Amniotic epithelial cell (primary cell): ENCODE data around the gene NOS1AP.

Source experiments
- DNase-seq: peaks from one replicate; pipeline ENCODE4 v3.0.0-alpha.2; 2010; ENCODE audit warnings: low read depth

Gene NOS1AP

DNA sequence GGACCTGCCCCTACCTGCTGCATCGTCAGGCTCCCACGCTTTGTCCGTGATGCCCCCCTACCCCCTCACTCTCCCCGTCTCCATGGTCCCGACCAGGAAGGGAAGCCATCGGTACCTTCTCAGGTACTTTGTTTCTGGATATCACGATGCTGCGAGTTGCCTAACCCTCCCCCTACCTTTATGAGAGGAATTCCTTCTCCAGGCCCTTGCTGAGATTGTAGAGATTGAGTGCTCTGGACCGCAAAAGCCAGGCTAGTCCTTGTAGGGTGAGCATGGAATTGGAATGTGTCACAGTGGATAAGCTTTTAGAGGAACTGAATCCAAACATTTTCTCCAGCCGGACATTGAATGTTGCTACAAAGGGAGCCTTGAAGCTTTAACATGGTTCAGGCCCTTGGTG, 298.3 kb downstream of the NOS1AP start:
- no peak for DNase-seq

DNA sequence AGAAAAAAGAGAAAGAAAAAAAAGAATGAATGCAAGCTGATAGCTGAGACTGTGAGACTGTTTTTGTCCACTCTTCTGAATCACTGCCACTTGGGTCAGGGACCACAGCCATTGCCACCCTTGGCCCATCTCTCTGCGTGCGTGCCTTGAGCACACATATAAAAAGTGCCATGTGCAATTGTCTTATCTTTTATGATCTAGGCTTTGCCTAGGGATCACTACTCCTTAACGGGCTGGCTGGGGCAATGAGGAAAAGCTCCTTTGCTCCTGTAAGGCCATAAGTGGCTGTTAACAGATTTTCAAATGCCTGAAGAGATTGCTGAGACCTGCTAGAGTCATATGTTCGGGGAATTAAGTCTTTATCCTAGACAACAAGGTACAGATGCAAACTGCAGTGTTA, 299.0 kb downstream of the NOS1AP start:
- no peak for DNase-seq

GRCh38 chr1:162369571-162369970, 300.1 kb downstream of the NOS1AP start:
- DNase-seq, result no peak

DNA sequence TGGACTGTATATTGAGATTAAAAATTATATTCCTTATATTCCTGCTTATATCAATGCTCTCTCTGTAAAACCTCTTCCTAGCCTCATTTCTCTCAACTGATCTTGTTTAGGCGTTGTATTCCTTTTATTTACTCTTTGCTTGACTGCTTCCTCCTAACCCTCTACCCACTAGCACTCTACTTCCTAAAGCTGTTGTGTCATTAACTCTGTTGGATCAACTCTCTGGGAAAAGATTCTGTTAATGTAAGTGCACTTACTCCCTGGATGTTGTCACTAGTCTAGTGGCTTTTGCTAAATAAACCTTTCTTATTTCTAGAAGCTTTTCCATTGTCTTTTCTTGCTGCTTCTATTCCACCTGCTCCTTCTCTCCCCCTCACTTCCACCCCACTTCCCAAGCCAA, 300.7 kb downstream of the NOS1AP start:
- no peak for DNase-seq

GRCh38 chr1:162370721-162371120, 301.2 kb downstream of the NOS1AP start:
- DNase-seq, result no peak

DNA sequence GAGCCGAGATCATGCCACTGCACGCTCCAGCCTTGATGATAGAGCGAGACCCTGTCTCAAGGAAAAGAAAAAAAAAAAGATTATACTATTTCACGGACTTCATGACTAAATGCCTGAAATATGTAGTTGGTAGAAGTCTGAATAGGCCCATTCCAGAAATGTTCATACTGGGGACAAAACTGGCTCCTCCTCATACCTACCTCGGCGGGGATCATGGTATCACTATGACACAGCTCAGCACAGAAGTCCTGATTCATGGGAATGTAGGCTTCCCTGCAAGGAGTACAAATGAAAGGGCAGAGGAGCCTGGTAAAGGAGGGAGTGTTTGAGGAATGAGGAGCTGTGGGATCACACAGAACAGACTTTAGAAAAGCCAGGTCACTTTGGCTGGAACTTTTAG, 302.1 kb downstream of the NOS1AP start:
- DNase-seq, result peak; percentile 40

DNA sequence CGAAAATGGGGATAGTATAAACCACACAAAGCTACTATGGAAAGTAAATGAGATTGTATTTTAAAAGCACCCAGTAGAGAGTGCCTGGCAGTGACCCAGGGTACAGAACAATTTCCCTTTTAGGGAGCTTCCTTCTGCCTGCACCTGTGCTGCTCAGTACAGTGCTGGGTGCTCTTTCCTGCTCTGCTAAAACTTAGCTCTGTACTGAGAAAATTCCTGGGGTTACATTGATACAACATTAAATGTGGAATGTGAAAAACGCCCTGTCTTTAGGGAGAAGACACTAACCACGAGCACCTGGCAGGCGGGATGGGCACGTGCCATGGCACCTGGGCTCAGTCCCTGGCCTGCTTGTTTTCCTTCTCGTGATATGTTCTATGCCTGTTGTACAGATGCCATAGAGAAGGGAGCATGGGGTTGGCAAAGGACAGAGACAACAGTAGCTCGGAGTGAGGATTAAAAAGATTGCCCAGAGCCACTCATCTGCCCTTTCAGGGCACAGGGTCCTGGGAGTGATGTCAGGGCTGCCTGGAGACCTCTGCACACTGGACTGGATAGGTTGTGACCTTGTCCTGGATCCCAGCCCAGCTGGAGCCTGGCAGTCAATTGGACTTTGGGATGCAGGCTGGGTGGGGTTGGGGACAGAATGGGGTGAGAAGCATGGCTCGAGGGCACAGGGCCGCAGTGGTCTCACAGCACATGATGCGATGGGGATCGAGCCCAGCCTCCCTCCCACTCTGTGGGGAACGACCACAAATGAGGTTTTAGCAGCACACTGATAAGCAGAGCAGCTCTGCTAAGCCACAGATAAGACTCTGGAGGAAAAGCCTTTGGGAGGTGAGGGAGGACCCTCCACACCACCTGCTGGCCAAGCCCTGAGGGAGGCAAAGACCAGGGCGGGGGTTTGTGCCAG, 302.9 kb downstream of the NOS1AP start:
- DNase-seq, result peak; percentile 66

- DNase-seq, result no peak
Observed at GRCh38 chr1:162373072-162373427, 303.6 kb downstream of the NOS1AP start.

DNA sequence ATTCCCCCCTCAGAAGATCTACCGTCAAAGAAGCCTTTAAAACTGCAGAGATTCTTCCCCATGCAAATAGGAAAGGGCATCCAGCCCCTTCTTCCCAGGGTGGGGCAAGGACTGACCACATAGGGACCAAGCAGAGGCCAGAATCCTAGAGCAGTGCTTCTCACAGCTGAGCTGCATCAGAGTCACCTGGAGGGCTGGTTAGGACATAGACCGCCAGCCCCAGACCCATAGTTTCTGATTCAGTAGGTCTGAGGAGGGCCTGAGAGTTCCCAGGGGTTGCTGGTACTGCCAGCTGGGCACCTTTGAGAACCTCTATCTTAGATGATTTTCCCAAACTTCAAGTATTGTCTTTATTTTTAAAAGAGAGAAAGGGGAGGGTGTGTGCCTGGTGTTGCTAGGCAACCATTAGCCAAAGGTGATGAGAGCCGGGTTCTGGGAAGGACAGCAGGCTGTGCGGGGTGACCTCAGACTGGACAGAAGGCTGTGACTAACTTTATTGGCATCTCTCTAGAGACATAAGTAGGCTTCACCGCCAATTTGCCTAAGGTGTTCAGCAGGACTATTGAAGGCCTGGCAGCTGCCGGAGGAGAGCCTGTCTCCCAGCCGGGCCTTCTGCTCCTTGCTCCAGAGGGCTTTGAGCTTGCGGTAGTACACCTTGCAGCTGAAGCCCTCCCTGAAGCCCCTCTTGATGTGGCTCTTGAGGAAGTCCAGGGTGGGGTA, 304.2 kb downstream of the NOS1AP start:
- DNase-seq, result peak; percentile 49

GRCh38 chr1:162374406-162374805, 304.9 kb downstream of the NOS1AP start:
- DNase-seq, result no peak

GRCh38 chr1:162375463-162375862, 306.0 kb downstream of the NOS1AP start:
- DNase-seq, result no peak

GRCh38 chr1:162376691-162377090, 307.2 kb downstream of the NOS1AP start, which contains the start of gene SPATA46:
Gene SPATA46 (minus strand): TSS chr1:162376854. CDS start chr1:162376790, 64 bp downstream.
- DNase-seq, result no peak

DNA sequence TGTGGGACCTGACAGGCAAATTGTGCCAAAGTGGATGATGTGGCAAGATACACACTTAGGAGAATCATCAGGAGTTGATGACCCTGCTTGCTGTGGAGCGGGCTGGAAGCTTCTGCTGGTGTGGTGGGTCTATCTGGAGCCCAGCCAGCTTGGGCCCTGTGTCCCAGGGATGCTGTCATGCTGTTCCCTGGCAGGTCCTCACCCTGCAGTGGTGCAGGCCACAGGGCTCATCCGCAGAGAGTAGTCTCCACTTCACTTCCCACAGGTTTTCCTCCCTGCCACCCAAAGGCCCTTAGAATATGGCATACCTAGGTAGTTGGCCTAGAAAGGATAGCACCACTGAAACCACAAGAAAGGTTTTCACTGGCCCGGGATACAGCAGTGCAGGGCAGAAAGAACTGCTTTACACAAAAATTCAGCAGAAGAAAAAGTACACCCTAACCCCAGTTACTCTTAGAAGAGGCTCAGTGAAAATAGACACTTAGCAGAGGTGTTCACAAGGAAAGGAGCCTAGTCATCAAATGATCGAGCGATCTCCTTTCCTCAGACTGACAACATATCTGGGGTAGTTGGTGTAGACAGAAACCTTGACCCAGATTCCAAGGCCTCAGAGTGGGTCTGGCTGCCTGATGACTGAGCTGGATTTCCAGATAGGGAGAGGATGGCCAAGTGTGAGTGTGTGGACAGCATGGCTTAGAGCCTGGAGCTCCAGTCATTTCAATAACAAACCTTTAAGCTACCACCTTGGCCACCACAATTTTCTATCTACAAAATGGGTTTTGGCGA, 310.8 kb downstream of the NOS1AP start:
- peak; percentile 71 for DNase-seq

DNA sequence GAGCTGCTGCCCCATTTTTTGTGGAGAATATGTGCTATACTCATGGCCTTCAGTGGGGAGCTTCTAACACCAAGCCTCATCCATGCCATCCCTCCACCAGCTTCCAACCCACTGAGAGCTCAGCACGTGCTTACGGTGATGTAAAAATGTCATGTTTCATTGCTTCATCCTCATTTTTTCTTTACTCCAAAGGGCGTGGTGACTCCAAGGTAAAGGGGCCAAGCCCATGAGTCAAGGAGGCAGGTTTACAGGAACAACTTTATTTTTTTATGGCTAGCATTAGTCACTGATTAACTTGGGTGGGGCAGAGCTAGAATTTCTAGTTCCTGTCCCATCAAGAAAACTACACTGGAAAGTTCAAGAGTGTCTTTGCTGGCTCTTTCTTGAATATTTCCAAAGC, 311.9 kb downstream of the NOS1AP start, which contains the start of gene C1orf226:
Gene C1orf226, plus strand, starts transcription at position 346 of the 400 bp plus-strand sequence. CDS start 174 bp downstream, outside the sequence.
- DNase-seq, result no peak

DNA sequence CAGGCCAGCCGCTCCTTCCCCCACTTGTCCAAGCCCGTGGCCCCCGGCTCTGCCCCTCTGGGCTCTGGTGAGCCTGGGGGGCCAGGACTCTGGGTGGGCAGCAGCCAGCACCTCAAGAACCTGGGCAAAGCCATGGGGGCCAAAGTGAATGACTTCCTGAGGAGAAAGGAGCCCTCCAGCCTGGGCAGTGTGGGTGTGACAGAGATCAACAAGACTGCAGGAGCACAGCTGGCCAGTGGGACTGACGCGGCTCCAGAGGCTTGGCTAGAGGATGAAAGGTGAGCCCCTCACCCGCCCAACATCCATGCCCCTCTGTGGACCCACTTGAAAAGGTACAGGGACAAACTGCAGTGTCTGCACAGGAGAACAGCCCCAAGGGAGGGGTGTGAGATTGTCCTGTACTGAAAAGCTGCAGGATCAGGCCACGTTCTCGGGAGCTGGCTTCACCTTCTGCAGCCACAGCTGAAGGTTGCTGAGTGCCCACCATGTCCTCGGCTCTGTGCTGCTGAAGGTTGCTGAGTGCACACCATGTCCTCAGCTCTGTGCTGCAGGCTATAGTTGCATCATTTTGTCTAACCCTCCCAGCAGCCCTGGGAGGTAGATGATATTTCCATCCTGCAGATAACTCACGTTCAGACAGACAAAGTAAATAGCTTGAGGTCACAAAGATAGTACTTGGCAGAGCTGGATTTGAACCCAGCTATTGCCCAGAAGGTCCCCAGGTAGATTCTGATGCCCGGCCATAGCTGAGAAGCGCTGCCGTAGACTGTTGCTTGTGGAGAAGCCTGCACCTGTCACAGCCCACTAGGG, 312.7 kb downstream of the NOS1AP start:
- DNase-seq, result peak; percentile 32

- no peak for DNase-seq
Observed at GRCh38 chr1:162383091-162383490, 313.6 kb downstream of the NOS1AP start.

DNA sequence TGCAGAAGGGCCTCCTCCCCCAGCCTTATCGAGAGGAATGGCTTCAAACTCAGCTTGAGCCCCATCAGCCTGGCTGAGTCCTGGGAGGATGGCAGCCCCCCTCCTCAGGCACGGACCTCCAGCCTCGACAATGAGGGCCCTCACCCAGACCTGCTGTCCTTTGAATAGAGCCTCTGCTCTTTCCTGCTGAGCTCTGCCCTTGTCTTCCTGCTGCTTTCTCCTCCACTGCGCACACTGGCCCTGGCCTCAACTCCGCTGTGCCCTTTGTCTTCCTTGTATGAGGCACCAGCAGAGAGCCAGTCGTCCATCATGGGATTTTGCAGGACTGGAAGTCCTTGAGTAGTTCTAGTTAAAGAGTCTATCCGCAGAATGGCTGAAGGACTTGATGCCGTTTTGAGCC, 314.0 kb downstream of the NOS1AP start:
- no peak for DNase-seq

DNA sequence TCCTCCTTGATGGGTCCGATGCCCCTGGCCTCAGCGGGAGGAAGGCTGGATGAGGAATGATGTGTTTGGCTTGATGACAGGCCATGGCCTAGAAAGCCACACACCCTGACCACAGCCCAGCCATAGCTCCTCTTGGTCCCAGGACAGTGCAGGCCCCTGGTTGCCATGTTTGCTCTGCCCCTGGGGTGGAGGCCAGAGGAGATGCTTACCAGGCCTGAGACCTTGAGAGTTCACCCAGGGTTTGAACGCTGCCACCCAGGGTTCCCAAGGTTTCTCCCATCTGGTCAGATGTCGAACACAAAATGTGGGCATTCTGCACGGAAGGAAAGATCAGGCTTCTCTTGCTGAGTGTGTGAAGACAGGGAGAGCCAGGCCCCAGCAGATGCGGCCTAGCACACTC, 314.6 kb downstream of the NOS1AP start:
- DNase-seq, result no peak

DNA sequence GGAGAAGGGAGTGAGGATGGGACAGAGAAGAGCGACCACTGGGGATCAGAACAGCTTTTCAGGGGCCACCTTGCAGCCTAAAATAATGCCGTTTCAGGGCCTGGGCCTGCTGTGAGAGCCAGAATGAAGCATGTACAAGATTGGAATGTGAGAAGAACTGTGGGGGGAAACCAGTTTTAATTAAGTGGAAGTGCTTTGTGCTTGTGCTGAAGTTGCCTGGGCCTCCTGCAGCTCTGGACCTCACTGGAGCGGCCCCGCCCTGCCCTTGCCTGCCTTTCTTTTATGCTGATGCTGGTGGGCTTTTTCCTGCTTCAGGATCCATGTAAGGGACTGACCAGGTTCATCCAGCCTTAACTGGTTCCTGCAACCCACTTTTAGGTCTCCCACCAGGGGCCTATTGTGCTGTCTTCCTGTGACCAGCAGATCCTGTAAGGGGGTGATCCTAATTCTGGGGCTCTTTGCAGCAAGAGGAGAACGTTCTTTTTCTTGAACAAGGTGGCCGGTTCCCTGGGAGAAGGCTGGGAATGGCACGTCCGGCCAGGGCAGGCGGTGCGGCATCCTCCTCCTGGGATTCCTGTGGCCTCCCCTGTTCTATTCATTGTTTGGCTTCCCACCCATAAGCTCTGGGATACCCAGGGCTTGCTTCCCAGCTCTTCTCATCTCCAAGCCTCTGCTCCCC, 315.2 kb downstream of the NOS1AP start:
- no peak for DNase-seq

DNA sequence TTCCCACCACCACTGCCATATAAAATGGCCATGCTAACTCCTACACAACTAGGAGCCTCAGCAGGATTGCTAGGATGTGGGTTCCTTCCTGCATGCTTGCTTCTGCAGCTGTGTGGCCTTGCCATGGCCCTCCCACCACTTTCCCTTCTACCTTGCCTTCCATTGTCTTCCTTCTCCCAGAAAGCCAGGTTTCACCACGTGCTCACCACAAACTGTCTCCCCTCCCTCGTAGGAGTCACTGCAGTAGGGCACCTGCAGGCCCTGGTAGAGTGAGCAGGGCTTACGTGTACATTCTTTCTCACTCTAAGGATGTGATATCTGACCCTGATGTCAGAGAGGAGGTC, 315.8 kb downstream of the NOS1AP start:
- no peak for DNase-seq

DNA sequence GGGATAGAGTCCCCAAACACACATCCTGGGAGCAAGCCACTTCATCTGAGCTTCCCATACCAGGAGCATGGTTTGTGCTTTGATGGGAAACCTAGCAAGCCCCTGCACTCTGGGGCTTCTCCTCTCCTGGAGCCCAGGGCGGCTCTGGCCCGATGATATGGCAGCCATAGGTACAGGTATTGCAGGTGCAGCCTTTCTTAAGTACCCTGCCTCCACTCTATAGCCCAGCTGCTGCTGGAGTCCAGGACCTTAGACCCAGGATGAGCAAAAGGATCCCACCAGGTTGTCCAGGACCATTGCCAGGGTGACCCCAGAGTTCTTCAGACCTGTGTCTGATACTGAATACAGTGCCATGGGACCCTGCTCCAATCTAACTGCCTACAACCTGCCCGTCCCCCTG, 316.2 kb downstream of the NOS1AP start:
- DNase-seq, result no peak
